Measurements from ENCODE around the gene LPAR4. TPM values are rescaled to one million over a fixed set of nuclear protein-coding genes. Genes with fewer than 3 reads are reported as not detected.

Gene LPAR4, protein sequence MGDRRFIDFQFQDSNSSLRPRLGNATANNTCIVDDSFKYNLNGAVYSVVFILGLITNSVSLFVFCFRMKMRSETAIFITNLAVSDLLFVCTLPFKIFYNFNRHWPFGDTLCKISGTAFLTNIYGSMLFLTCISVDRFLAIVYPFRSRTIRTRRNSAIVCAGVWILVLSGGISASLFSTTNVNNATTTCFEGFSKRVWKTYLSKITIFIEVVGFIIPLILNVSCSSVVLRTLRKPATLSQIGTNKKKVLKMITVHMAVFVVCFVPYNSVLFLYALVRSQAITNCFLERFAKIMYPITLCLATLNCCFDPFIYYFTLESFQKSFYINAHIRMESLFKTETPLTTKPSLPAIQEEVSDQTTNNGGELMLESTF
- 0.09 TPM in 1 of 2 replicates, not detected in the other for total RNA-seq

DNA sequence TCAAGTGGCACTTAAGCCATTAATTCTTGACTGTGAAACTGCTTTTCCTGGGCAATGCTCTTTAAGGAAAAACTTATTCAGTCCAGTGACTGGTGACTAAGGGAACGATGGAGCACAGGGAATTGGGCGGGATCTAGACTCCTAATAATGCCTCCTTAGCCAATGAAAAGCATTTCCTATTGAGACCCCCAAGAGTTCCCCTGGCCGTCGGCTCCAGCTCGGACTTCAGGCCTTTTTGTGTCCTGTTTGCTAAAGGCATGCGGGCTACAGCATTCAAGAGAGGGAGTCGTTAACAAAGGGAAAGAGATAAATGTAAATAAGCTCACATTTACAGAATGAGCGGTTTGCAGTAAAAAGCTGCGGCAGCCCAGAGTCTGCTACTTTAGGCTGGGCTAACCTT lies at the start of gene LPAR4:
LPAR4 (plus strand) TSS at position 232 of the 400 bp plus-strand sequence. CDS start 7,150 bp downstream, outside the sequence.

Other genes starting within 250 kb of the LPAR4 start
- gene RTL3, start 88.4 kb upstream of the LPAR4 start, total RNA-seq, result under 0.01 TPM in 1 of 2 replicates, not detected in the other
- gene P2RY10, start 197.7 kb downstream of the LPAR4 start, total RNA-seq, result not detected in 2 replicates

Data from endothelial cell of coronary artery (primary cell).